Smooth muscle cell (in vitro differentiated cells): ENCODE measurements around the gene MINAR2. TPM values are rescaled to one million over a fixed set of nuclear protein-coding genes. Genes with fewer than 3 reads are reported as not detected.
A peak's percentile ranks its signal among the peaks of the same experiment; 100 is the strongest.

Source experiments
- DNase-seq: peaks from one replicate; lab custom pipeline; 2025; ENCODE audit not compliant: unreplicated experiment; lab: John Stamatoyannopoulos, UW
- H2AFZ ChIP-seq: fragments of 200-600 bp; sonication (generic); 2 replicates; pipeline ENCODE4 v1.6.0; 2016; ENCODE audit warnings: antibody characterized with exemption, low read depth, mild to moderate bottlenecking
- H3F3A ChIP-seq: fragments of 200-600 bp; sonication (generic); 2 replicates; pipeline ENCODE4 v1.6.0; 2017; ENCODE audit warnings: antibody characterized with exemption, low read depth
- H3K27ac ChIP-seq: fragments of 200-600 bp; sonication (generic); 2 replicates; pipeline ENCODE4 v1.5.1; 2016; ENCODE audit warnings: low read depth, mild to moderate bottlenecking
- H3K27me3 ChIP-seq: fragments of 200-600 bp; sonication (generic); 2 replicates; pipeline ENCODE4 v1.6.1; 2016; ENCODE audit warnings: low read depth, mild to moderate bottlenecking
- H3K36me3 ChIP-seq: fragments of 200-600 bp; sonication (generic); 2 replicates; pipeline ENCODE4 v1.5.1; 2016; ENCODE audit warnings: low read depth
- H3K4me1 ChIP-seq: fragments of 200-600 bp; sonication (generic); 2 replicates; pipeline ENCODE4 v1.5.1; 2016; ENCODE audit warnings: low read depth
- H3K4me2 ChIP-seq: fragments of 200-600 bp; sonication (generic); 2 replicates; pipeline ENCODE4 v1.6.0; 2016; ENCODE audit warnings: mild to moderate bottlenecking
- H3K4me3 ChIP-seq: fragments of 200-600 bp; sonication (generic); 2 replicates; pipeline ENCODE4 v1.5.1; 2016; ENCODE audit warnings: mild to moderate bottlenecking
- H3K79me2 ChIP-seq: fragments of 200-600 bp; sonication (generic); 2 replicates; pipeline ENCODE4 v1.6.0; 2016; ENCODE audit warnings: low read depth, mild to moderate bottlenecking
- H3K9ac ChIP-seq: fragments of 200-600 bp; sonication (generic); 2 replicates; pipeline ENCODE4 v1.6.0; 2016; ENCODE audit warnings: low read depth
- H3K9me3 ChIP-seq: fragments of 200-600 bp; sonication (generic); replicated peaks from 2 replicates; pipeline ENCODE4 v1.5.1; 2016; ENCODE audit warnings: low read depth
- H4K20me1 ChIP-seq: fragments of 200-600 bp; sonication (generic); 2 replicates; pipeline ENCODE4 v1.6.0; 2016; ENCODE audit warnings: low read depth
- CTCF ChIP-seq: fragments of 200-600 bp; sonication (generic); IDR thresholded peaks from 2 replicates; pipeline ENCODE4 v1.5.1; 2017; ENCODE audit warnings: borderline replicate concordance, mild to moderate bottlenecking, antibody characterized with exemption; ENCODE audit not compliant: insufficient read depth, poor library complexity, severe bottlenecking
- WGBS: methylation state at CpG from one replicate; pipeline ENCODE4 v1.1.7; 2016; ENCODE audit warnings: low lambda C conversion rate; 5-methylcytosine and 5-hydroxymethylcytosine counted together
- polyA plus RNA-seq: library from polyadenylated mRNA; unstranded; fragments of >200 nt; fragmentation: Nextera tagmentation; extraction: Ambion mirVana; gene quantifications from 2 replicates; pipeline ENCODE4 v1.2.1, GENCODE V29; 2016
- total RNA-seq: library from RNA; depleted of rRNA; stranded (reverse); fragments of >200 nt; gene quantifications from 2 replicates; pipeline ENCODE4 v1.2.3, GENCODE V29; 2014

Gene MINAR2
- total and polyA plus RNA-seq, 2 experiments from 2014 or later = not detected

GRCh38 chr5:129770024-129770820 is 22.3 kb downstream of the MINAR2 start:
- Histone ChIP-seq H3K9me3 (no peaks in the 10 kb centered on the region), H3K4me3 (no peak overlapping the region), H3K4me1 (no peaks in the 10 kb centered on the region), H3K36me3 (no peaks in the 10 kb centered on the region), H2AFZ (peak overlapping the region; percentile 49), H3K27ac (peak overlapping the region; percentile 10), H3K79me2 (no peaks in the 10 kb centered on the region), H4K20me1 (no peaks in the 10 kb centered on the region), H3K4me2 (no peak overlapping the region), H3F3A (peaks cover 22% of the 10 kb centered on the region), H3K27me3 (no peaks in the 10 kb centered on the region), H3K9ac (no peak overlapping the region)
- WGBS = 31% methylated on average over 5 of the region's 5 CpGs
- DNase-seq = no peak
- no peak for TF ChIP-seq CTCF

- peaks cover 22% of the 10 kb centered on the region for H3F3A ChIP-seq
- TF ChIP-seq CTCF = peak; percentile 83
- no peak for DNase-seq
- no peaks in the 10 kb centered on the region for H3K79me2 ChIP-seq
- no peaks in the 10 kb centered on the region for H3K9me3 ChIP-seq
- H3K27me3 ChIP-seq = no peaks in the 10 kb centered on the region
- H3K27ac ChIP-seq = no peak overlapping the region
- H3K4me3 ChIP-seq = no peak overlapping the region
- peak overlapping the region; percentile 77 for H2AFZ ChIP-seq
- H3K9ac ChIP-seq = no peak overlapping the region
- H3K4me1 ChIP-seq = no peaks in the 10 kb centered on the region
- no peaks in the 10 kb centered on the region for H4K20me1 ChIP-seq
- peak overlapping the region; percentile 68 for H3K4me2 ChIP-seq
- no peaks in the 10 kb centered on the region for H3K36me3 ChIP-seq
- WGBS = 32% methylated on average over 9 of the region's 9 CpGs
Observed at GRCh38 chr5:129771058-129771838, 23.4 kb downstream of the MINAR2 start.

- peak overlapping the region; percentile 44 for H3K4me2 ChIP-seq
- H3K36me3 ChIP-seq = no peaks in the 10 kb centered on the region
- no peak overlapping the region for H3K4me3 ChIP-seq
- no peak overlapping the region for H3K27ac ChIP-seq
- no peaks in the 10 kb centered on the region for H3K79me2 ChIP-seq
- H3K27me3 ChIP-seq = no peaks in the 10 kb centered on the region
- no peak overlapping the region for H2AFZ ChIP-seq
- TF ChIP-seq CTCF = no peak
- no peak overlapping the region for H3K9ac ChIP-seq
- H4K20me1 ChIP-seq = no peaks in the 10 kb centered on the region
- peaks cover 22% of the 10 kb centered on the region for H3F3A ChIP-seq
- 35% methylated on average over 5 of the region's 5 CpGs for WGBS
- no peaks in the 10 kb centered on the region for H3K9me3 ChIP-seq
- H3K4me1 ChIP-seq = no peaks in the 10 kb centered on the region
- no peak for DNase-seq
Observed at GRCh38 chr5:129773376-129773775, 25.5 kb downstream of the MINAR2 start.
